PFSK-1 (cell line): ENCODE results near the gene PRRX1.

ENCODE experiments used
- FOXP2 ChIP-seq: optimal IDR thresholded peaks from 2 replicates; pipeline ENCODE3; 2011; ENCODE audit warnings: borderline replicate concordance, control low read depth, inconsistent platforms; ENCODE audit not compliant: insufficient read depth; ENCODE audit errors: extremely low read length, extremely low read depth
- POLR2AphosphoS5 ChIP-seq: IDR thresholded peaks from 2 replicates; pipeline ENCODE4 v1.6.1; 2012; ENCODE audit warnings: low read depth, mild to moderate bottlenecking, control low read depth, low read length, moderate library complexity

DNA sequence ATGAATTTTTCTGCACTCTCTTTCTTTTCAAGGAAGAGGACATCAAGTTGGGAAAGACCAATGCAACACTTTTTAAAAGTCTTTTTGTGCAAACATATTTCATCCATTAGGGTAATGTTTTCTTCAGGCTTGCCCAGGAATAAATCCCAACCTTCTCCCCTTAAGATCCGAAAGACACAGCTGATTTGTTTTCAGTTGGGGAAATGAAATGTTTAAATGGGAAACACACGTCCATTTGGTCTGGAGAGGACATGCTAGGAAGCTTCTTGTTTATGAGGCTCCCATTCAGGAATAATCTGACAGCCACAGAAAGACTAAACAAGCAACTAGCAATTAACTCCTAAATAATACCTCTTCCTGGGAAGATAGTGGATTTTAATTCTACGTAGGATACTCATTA is 91.9 kb downstream of the PRRX1 start:
- TF ChIP-seq POLR2AphosphoS5 (no peak), FOXP2 (no peak)
